HepG2 (cell line): ENCODE data around the gene EXOC3L2.

Experiments
- ARID3A ChIP-seq: IDR thresholded peaks from 2 replicates; pipeline ENCODE4 v1.6.1; 2012; ENCODE audit warnings: low read depth, low read length, improper control_type of control experiment
- ATF1 ChIP-seq: IDR thresholded peaks from 2 replicates; pipeline ENCODE4 v1.6.1; 2016; ENCODE audit warnings: mild to moderate bottlenecking, control low read depth
- DNMT1 ChIP-seq: sonication (generic); formaldehyde crosslinking; IDR thresholded peaks from 2 replicates; pipeline ENCODE4 v1.5.1; 2020; ENCODE audit warnings: mild to moderate bottlenecking, missing genetic modification reagents
- EZH2 ChIP-seq: conservative IDR thresholded peaks from 2 replicates; pipeline ENCODE4 v1.6.1; 2012; ENCODE audit warnings: mild to moderate bottlenecking, low read depth, low read length, moderate library complexity
- NFE2L2 ChIP-seq: fragments of 150-350 bp; IDR thresholded peaks from 2 replicates; pipeline ENCODE4 v1.6.1; 2014; ENCODE audit warnings: low read length
- PCBP2 ChIP-seq: fragments of 200-400 bp; formaldehyde crosslinking; optimal IDR thresholded peaks from 2 replicates; pipeline ENCODE3; 2018; ENCODE audit warnings: low read length, low read depth; ENCODE audit not compliant: poor library complexity, severe bottlenecking
- POLR2A ChIP-seq, 2 experiments: IDR thresholded peaks; 2 replicates each; pipeline ENCODE4 v1.6.1; 2011; ENCODE audit warnings: low read depth in 2 of 2, low read length in 2 of 2, mild to moderate bottlenecking in 1 of 2, moderate library complexity in 1 of 2; ENCODE audit not compliant: insufficient read depth in 1 of 2
- WIZ ChIP-seq: sonication (generic); formaldehyde crosslinking; IDR thresholded peaks from 2 replicates; pipeline ENCODE4 v1.5.1; 2020; ENCODE audit warnings: mild to moderate bottlenecking, missing genetic modification reagents
- ZNF556 ChIP-seq: sonication (generic); formaldehyde crosslinking; IDR thresholded peaks from 2 replicates; pipeline ENCODE4 v1.4.0; 2020; ENCODE audit warnings: mild to moderate bottlenecking, missing genetic modification reagents, borderline replicate concordance

- TF ChIP-seq WIZ (CRISPR knock-in tag) (no peak), ATF1 (CRISPR knock-in tag) (no peak), ZNF556 (CRISPR knock-in tag) (no peak), NFE2L2 (no peak), EZH2 (no peak), PCBP2 (no peak), DNMT1 (CRISPR knock-in tag) (no peak), ARID3A (no peak), POLR2A (IDR thresholded peaks at IDR 0.05; ENCODE audit: insufficient read depth in 1 of 2, low read depth in 2 of 2, low read length in 2 of 2) (no peak)
Observed at GRCh38 chr19:45206328-45206727, 38.9 kb downstream of the EXOC3L2 start.
